Calu3 (cell line): Measurements from ENCODE around the gene ORM1. TPM values are rescaled to one million over a fixed set of nuclear protein-coding genes. Genes with fewer than 3 reads are reported as not detected.

Experiments used
- BruUV-seq: library from RNA; stranded (reverse); fragments of 400-500 nt; replicated peaks from 2 replicates; lab custom pipeline; 2021; lab: Mats Ljungman, UMichigan
- CTCF ChIA-PET: fragments of 300-600 bp; sonication (Branson Sonifier 250); formaldehyde crosslinking; loops from one replicate; lab custom pipeline; 2022; ENCODE audit warnings: antibody characterized with exemption; lab: Charles Lee
- DNase-seq: peaks from one replicate; pipeline ENCODE4 v3.0.0; 2022
- H3K27ac Mint-ChIP-seq: one replicate; pipeline ENCODE4 v1.8.0; 2022; ENCODE audit warnings: mixed read lengths; ENCODE audit not compliant: unreplicated experiment
- H3K27me3 Mint-ChIP-seq: one replicate; pipeline ENCODE4 v1.8.0; 2022; ENCODE audit warnings: mixed read lengths; ENCODE audit not compliant: unreplicated experiment
- H3K36me3 Mint-ChIP-seq: one replicate; pipeline ENCODE4 v1.8.0; 2022; ENCODE audit warnings: mild to moderate bottlenecking, moderate library complexity, mixed read lengths; ENCODE audit not compliant: insufficient read depth, unreplicated experiment
- H3K4me1 Mint-ChIP-seq: one replicate; pipeline ENCODE4 v1.8.0; 2022; ENCODE audit warnings: mild to moderate bottlenecking, low read depth, mixed read lengths; ENCODE audit not compliant: unreplicated experiment
- H3K4me3 Mint-ChIP-seq: one replicate; pipeline ENCODE4 v1.8.0; 2022; ENCODE audit warnings: mild to moderate bottlenecking, low read depth, moderate library complexity, mixed read lengths; ENCODE audit not compliant: unreplicated experiment
- H3K9me3 Mint-ChIP-seq: one replicate; pipeline ENCODE4 v1.8.0; 2022; ENCODE audit warnings: low read depth, mixed read lengths; ENCODE audit not compliant: unreplicated experiment
- intact Hi-C: fragments of 100-400 bp; cut with micrococcal nuclease; formaldehyde crosslinking; loops from one replicate; pipeline ENCODE4 v1.10.0; 2022; ENCODE audit not compliant: unreplicated experiment
- total RNA-seq: library from RNA; stranded (reverse); gene quantifications from 2 replicates; pipeline ENCODE4 v1.2.3, GENCODE V29; 2022
- TF ChIP-seq, protein P1 (sequence below): fragments of 200-600 bp; IDR thresholded peaks from one replicate; pipeline ENCODE4 v1.8.0; 2022; ENCODE audit warnings: antibody characterized with exemption; ENCODE audit not compliant: unreplicated experiment

ORM1 gene
- total RNA-seq, 1 experiment from 2014 or later: not detected

DNA sequence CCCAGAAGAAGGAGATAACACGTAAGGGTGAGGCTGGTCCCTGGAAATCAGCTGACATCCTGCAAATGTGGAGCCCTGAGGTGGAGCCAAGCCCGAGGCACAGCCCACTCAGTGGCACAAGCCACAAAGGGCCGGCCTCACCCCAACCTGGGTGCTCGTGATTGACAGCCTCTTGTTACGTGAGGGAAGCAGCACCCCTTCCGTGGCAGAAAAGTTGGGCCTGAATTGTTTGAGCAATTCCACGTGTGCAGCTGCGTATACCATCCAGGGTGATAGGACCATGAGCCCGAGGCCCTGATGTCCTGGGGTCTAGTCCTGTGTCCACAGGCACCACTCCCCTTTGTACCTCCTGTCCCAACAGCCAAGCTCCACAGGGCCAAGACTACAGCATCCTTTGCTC lies 11.6 kb downstream of the ORM1 start:
- BruUV-seq: no TSS peak
- H3K4me1 Mint-ChIP-seq: no peaks in the 10 kb centered on the region
- no peak overlapping the region for H3K4me3 Mint-ChIP-seq
- H3K27me3 Mint-ChIP-seq: no peaks in the 10 kb centered on the region
- CTCF ChIA-PET: no interaction called here
- TF ChIP-seq, protein P1, sequence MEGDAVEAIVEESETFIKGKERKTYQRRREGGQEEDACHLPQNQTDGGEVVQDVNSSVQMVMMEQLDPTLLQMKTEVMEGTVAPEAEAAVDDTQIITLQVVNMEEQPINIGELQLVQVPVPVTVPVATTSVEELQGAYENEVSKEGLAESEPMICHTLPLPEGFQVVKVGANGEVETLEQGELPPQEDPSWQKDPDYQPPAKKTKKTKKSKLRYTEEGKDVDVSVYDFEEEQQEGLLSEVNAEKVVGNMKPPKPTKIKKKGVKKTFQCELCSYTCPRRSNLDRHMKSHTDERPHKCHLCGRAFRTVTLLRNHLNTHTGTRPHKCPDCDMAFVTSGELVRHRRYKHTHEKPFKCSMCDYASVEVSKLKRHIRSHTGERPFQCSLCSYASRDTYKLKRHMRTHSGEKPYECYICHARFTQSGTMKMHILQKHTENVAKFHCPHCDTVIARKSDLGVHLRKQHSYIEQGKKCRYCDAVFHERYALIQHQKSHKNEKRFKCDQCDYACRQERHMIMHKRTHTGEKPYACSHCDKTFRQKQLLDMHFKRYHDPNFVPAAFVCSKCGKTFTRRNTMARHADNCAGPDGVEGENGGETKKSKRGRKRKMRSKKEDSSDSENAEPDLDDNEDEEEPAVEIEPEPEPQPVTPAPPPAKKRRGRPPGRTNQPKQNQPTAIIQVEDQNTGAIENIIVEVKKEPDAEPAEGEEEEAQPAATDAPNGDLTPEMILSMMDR: no peak
- DNase-seq: no peak
- H3K9me3 Mint-ChIP-seq: no peaks in the 10 kb centered on the region
- H3K36me3 Mint-ChIP-seq: no peaks in the 10 kb centered on the region
- H3K27ac Mint-ChIP-seq: no peak overlapping the region
- intact Hi-C loops: no loop called here

DNA sequence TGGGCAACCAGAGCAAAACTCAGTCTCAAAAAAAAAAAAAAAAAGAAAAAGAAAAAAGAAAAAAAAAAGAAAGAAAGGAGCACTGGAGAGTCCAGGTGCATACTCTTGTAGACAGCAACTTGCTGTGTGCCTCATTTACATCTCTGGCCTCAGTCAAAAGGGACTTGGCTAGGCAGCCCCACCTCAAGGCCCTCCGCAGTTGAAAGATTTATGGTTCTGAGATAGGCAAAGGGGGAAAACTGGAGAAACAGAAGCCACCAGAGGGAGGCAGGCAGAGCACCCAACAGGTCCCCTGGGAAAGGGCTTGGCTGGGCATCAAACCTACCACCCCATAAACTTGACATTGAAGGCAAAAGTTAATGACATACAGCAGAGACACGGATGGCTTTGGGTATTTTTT lies 12.8 kb downstream of the ORM1 start:
- no peak overlapping the region for H3K27ac Mint-ChIP-seq
- no peaks in the 10 kb centered on the region for H3K36me3 Mint-ChIP-seq
- no peaks in the 10 kb centered on the region for H3K4me1 Mint-ChIP-seq
- no peaks in the 10 kb centered on the region for H3K27me3 Mint-ChIP-seq
- TF ChIP-seq, protein P1: no peak
- DNase-seq: no peak
- CTCF ChIA-PET: interaction anchor here (0.7 kb wide), 2 partner anchors 390 to 752 kb away, joined by 4 to 5 read pairs; no protein-coding TSS in a partner anchor
- H3K4me3 Mint-ChIP-seq: no peak overlapping the region
- H3K9me3 Mint-ChIP-seq: no peaks in the 10 kb centered on the region
- intact Hi-C loops: no loop called here
- no TSS peak for BruUV-seq

DNA sequence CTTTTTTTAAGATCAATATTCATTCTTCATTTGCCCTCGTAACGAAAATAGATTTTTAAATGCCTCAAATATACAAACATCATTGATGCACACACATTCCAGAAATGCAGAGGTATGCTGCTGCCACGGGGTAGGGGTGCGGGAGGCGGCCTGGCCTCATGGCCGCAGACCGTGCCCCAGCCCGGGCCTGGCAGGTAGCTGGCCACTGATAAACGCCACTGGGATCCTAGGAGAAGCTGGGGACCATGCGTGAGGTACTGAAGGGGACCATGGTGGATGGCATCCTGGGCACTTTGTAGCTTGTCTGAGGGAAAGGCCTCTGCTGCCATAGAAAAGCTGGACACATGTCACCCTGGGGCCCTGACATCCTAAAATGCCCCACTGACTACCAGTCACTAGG lies 13.3 kb downstream of the ORM1 start:
- Mint-ChIP-seq H3K9me3 (no peaks in the 10 kb centered on the region), H3K27ac (no peak overlapping the region), H3K27me3 (no peaks in the 10 kb centered on the region), H3K4me1 (no peaks in the 10 kb centered on the region), H3K4me3 (no peak overlapping the region), H3K36me3 (no peaks in the 10 kb centered on the region)
- TF ChIP-seq, protein P1: no peak
- intact Hi-C loops: no loop called here
- CTCF ChIA-PET: no interaction called here
- DNase-seq: no peak
- BruUV-seq: no TSS peak

DNA sequence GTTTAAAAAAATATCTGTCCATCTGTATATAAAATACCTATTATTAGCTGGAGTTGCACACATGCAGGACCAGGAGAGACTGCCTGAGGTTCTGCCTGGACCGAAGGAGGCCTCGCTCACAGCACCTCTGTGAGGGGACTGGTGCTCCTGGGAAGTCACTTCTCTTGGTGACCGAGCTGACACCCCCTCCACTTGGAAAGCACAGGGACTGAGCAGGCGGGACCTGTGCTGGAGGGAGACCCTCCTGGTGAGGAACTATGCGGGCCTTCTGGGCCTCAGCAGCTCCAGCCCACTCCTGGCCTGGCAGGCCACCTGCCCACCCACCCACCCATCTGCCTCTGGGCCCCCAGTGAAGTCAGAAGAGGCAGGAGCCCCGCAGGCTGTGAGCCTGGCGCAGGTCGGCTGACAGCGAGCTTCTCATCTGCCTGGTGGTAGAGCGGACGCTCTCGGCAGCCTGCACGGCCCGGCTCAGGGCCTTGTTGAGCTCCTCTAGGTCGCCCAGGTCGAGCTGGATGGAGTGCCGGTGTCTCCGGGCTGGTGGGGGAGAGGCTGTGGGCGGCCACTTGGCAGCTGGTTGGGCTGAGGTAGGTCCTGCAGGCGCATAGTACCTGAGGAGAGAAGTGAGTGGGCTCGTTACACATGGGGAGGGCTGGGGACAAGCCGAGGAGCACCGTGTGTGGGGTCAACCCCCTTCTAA lies 13.9 kb downstream of the ORM1 start:
- no peaks in the 10 kb centered on the region for H3K4me1 Mint-ChIP-seq
- no TSS peak for BruUV-seq

More for the DNA sequence above, 13.9 kb downstream of the ORM1 start:
- no peak for DNase-seq
- no peaks in the 10 kb centered on the region for H3K27me3 Mint-ChIP-seq
- TF ChIP-seq, protein P1: no peak
- CTCF ChIA-PET: no interaction called here
- H3K9me3 Mint-ChIP-seq: no peaks in the 10 kb centered on the region
- H3K36me3 Mint-ChIP-seq: no peaks in the 10 kb centered on the region
- intact Hi-C loops: no loop called here
- H3K4me3 Mint-ChIP-seq: no peak overlapping the region
- H3K27ac Mint-ChIP-seq: no peak overlapping the region
